HepG2 (cell line): ENCODE measurements around the gene ST3GAL4. TPM values are rescaled to one million over a fixed set of nuclear protein-coding genes. Genes with fewer than 3 reads are reported as not detected.
"Not testable (repeated sequence)": the region's sequence is repeated elsewhere in the genome, so short reads cannot be mapped to it uniquely, and the experiment has no call there.

ENCODE experiments used
- ATAC-seq: fragments of 200-7000 bp; cut with Tn5 transposase; 3 replicates; pipeline ENCODE4 v1.9.1; 2020; ENCODE audit warnings: mild to moderate bottlenecking, moderate library complexity
- BruUV-seq: library from RNA; stranded (reverse); fragments of 400-500 nt; replicated peaks from 2 replicates; lab custom pipeline; 2021; lab: Mats Ljungman, UMichigan
- CTCF ChIA-PET: fragments of 300-600 bp; formaldehyde crosslinking; extraction: SDS; loops from one replicate; lab custom pipeline; 2021; ENCODE audit warnings: low total read pairs, inconsistent platforms, low intra/inter-chr PET ratio; lab: Yijun Ruan, JAX
- POLR2A ChIA-PET: fragments of 350-600 bp; sonication (Branson Sonifier 250); formaldehyde crosslinking; loops from one replicate; lab custom pipeline; 2020; ENCODE audit warnings: antibody characterized with exemption, inconsistent platforms; lab: Yijun Ruan, JAX
- DNase-seq: peaks from one replicate; pipeline ENCODE4 v3.0.0-alpha.2; 2015; ENCODE audit warnings: low spot score
- FAIRE-seq: peaks from 3 replicates; lab custom pipeline; 2011; peaks lifted over from hg19 to GRCh38; lab: Jason Lieb, UNC
- H2AFZ ChIP-seq: one replicate; pipeline ENCODE4 v1.6.1; 2011; ENCODE audit warnings: low read length, inconsistent platforms
- H3K27ac ChIP-seq: fragments of 300-600 bp; 3 replicates; pipeline ENCODE4 v1.8.0; 2011; ENCODE audit warnings: mixed run types, mild to moderate bottlenecking, mixed read lengths, low read length, inconsistent platforms; ENCODE audit not compliant: insufficient read depth; ENCODE audit errors: extremely low read length
- H3K27me3 ChIP-seq, 2 experiments: fragments of 200-600 bp in 1 of 2; 2 replicates in 1 of 2; 3 replicates in 1 of 2; pipeline versions ENCODE4 v1.6.0 to v1.8.0; 2011; ENCODE audit warnings: low read length in 2 of 2, mild to moderate bottlenecking in 2 of 2, moderate library complexity in 2 of 2, inconsistent platforms in 1 of 2; ENCODE audit not compliant: insufficient read depth in 2 of 2, control insufficient read depth in 1 of 2
- H3K36me3 ChIP-seq, 2 experiments: fragments of 200-600 bp in 1 of 2; replicated peaks in 1 of 2; 2 replicates in 1 of 2; 3 replicates in 1 of 2; pipeline versions ENCODE4 v1.5.1 to v1.8.0; 2011; ENCODE audit warnings: low read length in 2 of 2, inconsistent platforms in 1 of 2; ENCODE audit not compliant: insufficient read depth in 2 of 2, control insufficient read depth in 1 of 2
- H3K4me1 ChIP-seq: 2 replicates; pipeline ENCODE4 v1.5.1; 2012; ENCODE audit warnings: low read length, inconsistent platforms; ENCODE audit not compliant: insufficient read depth
- H3K4me2 ChIP-seq: 2 replicates; pipeline ENCODE4 v1.6.0; 2011; ENCODE audit warnings: low read depth, low read length, inconsistent platforms
- H3K4me3 ChIP-seq, 3 experiments: fragments of 200-600 bp in 1 of 3; sonication (generic), shearing (Covaris generic) in 1 of 3; replicated peaks in 1 of 3; 2 replicates each; pipeline ENCODE4 v1.5.1; 2011 to 2016; ENCODE audit warnings: low read length in 3 of 3, inconsistent platforms in 2 of 3, low read depth in 2 of 3, mild to moderate bottlenecking in 2 of 3, control low read depth in 1 of 3, mixed read lengths in 1 of 3; ENCODE audit not compliant: insufficient read depth in 1 of 3
- H3K79me2 ChIP-seq: one replicate; pipeline ENCODE4 v1.6.1; 2011; ENCODE audit warnings: low read length, inconsistent platforms; ENCODE audit not compliant: insufficient read depth
- H3K9ac ChIP-seq: 2 replicates; pipeline ENCODE4 v1.6.0; 2011; ENCODE audit warnings: mild to moderate bottlenecking, low read depth, low read length, inconsistent platforms; ENCODE audit not compliant: insufficient read depth
- H3K9me3 ChIP-seq: 2 replicates; pipeline ENCODE4 v1.5.1; 2012; ENCODE audit warnings: mild to moderate bottlenecking, low read length
- H4K20me1 ChIP-seq: 2 replicates; pipeline ENCODE4 v1.6.0; 2011; ENCODE audit warnings: inconsistent platforms, mild to moderate bottlenecking, low read length, moderate library complexity; ENCODE audit not compliant: insufficient read depth
- ATF3 ChIP-seq: sonication (generic); formaldehyde crosslinking; IDR thresholded peaks from 2 replicates; pipeline ENCODE4 v1.4.0; 2020; ENCODE audit warnings: missing genetic modification reagents
- SRSF1 ChIP-seq: fragments of 200-400 bp; formaldehyde crosslinking; optimal IDR thresholded peaks from 2 replicates; pipeline ENCODE3; 2017; ENCODE audit warnings: mild to moderate bottlenecking, low read depth, low read length, moderate library complexity
- ZFP36L2 ChIP-seq: sonication (generic); formaldehyde crosslinking; IDR thresholded peaks from 2 replicates; pipeline ENCODE4 v1.4.0; 2020; ENCODE audit warnings: missing genetic modification reagents
- ZNF414 ChIP-seq: sonication (generic); formaldehyde crosslinking; IDR thresholded peaks from 2 replicates; pipeline ENCODE4 v1.5.0; 2020; ENCODE audit warnings: missing genetic modification reagents
- WGBS: methylation state at CpG from one replicate; pipeline ENCODE4 v1.1.6; 2017; ENCODE audit warnings: low lambda C conversion rate; 5-methylcytosine and 5-hydroxymethylcytosine counted together
- in situ Hi-C: cut with HindIII; loops from 2 replicates; pipeline ENCODE4 v1.10.0; 2017; ENCODE audit warnings: low pct_unique_long_range_greater_than_20kb; ENCODE audit not compliant: extremely low pct_ligation_motif_present
- intact Hi-C: fragments of 100-400 bp; cut with micrococcal nuclease; formaldehyde crosslinking; loops from one replicate; pipeline ENCODE4 v1.10.0; 2022; ENCODE audit not compliant: unreplicated experiment
- polyA plus RNA-seq, 8 experiments: library from polyadenylated mRNA; depleted of rRNA in 3 of 8; stranded (reverse) in 7 of 8; unstranded in 1 of 8; fragments of >200 nt; fragmentation: Illumina TruSeq in 4 of 8; extraction: Trizol in 4 of 8; gene quantifications; 2 replicates each; pipeline versions ENCODE4 v1.2.1 to v1.2.3, GENCODE V29; 2011 to 2016; ENCODE audit warnings: low read depth in 4 of 8, missing spikeins in 1 of 8, mixed read lengths in 1 of 8; ENCODE audit not compliant: insufficient read depth in 1 of 8
- total RNA-seq, 5 experiments: library from RNA; depleted of rRNA; stranded (reverse); fragments of >200 nt; fragmentation: Illumina TruSeq; extraction: Trizol; gene quantifications; 2 replicates each; pipeline ENCODE4 v1.2.3, GENCODE V29; 2016; ENCODE audit warnings: low read depth in 1 of 5

ST3GAL4 gene
- total and polyA plus RNA-seq, 2 of the 13 experiments (the other 11 are each of a cell fraction or from before 2014, with no cell fraction given), result 9.1 to 13.3 TPM

- intact Hi-C loops, result no loop called here
These were observed 47.2 kb upstream of the ST3GAL4 start for GRCh38 chr11:126308271-126308671.

GRCh38 chr11:126308771-126309170 lies 46.7 kb upstream of the ST3GAL4 start:
- ATAC-seq, H3K27me3 ChIP-seq, H3K9me3 ChIP-seq, H3K9ac ChIP-seq, H3K4me3 ChIP-seq, H3K4me2 ChIP-seq, BruUV-seq, H3K79me2 ChIP-seq, intact Hi-C loops, H4K20me1 ChIP-seq, CTCF ChIA-PET, H3K4me1 ChIP-seq, H2AFZ ChIP-seq, FAIRE-seq, DNase-seq, H3K27ac ChIP-seq: not testable (repeated sequence)
- in situ Hi-C loops, result loop anchor here (10.0 kb wide), 1 partner anchor 166 kb away; no protein-coding TSS in a partner anchor
- peaks cover 0 to 17% of the 10 kb centered on the region in 2 experiments; a peak in 3 of 5 replicates for H3K36me3 ChIP-seq
- POLR2A ChIA-PET, result interaction anchor here (0.7 kb wide), 1 partner anchor 66 kb away, joined by 3 read pairs; no protein-coding TSS in a partner anchor
- WGBS, result 96% methylated on average over 4 of the region's 4 CpGs

More at GRCh38 chr11:126308271-126308671, 47.2 kb upstream of the ST3GAL4 start:
- TF ChIP-seq ZFP36L2 (CRISPR knock-in tag), result no peak
- TF ChIP-seq SRSF1, result no peak
- no peak for TF ChIP-seq ATF3
- TF ChIP-seq ZNF414, result no peak
- Histone ChIP-seq H3K79me2 (no peaks in the 10 kb centered on the region), H3K9me3 (no peaks in the 10 kb centered on the region), H3K27ac (no peak overlapping the region), H3K4me1 (peaks cover 12% of the 10 kb centered on the region), H3K36me3 (peaks cover 0 to 17% of the 10 kb centered on the region in 2 experiments; a peak in 3 of 5 replicates), H3K27me3 (no peaks in the 10 kb centered on the region), H3K9ac (no peak overlapping the region), H3K4me3 (no peak overlapping the region), H3K4me2 (no peak overlapping the region), H4K20me1 (no peaks in the 10 kb centered on the region), H2AFZ (no peak overlapping the region)
- DNase-seq, result no peak
- ChIA-PET POLR2A (no interaction called here), CTCF (no interaction called here)
- BruUV-seq, result no TSS peak
- FAIRE-seq, result no peak
- WGBS, result 91% methylated on average over 4 of the region's 4 CpGs
- ATAC-seq, result no peak
- in situ Hi-C loops, result loop anchor here (10.0 kb wide), 1 partner anchor 167 kb away; no protein-coding TSS in a partner anchor
